A673 (cell line): ENCODE data around the gene KCNK2.

Experiments used
- EZH2 ChIP-seq: fragments of 200-600 bp; sonication (generic); IDR thresholded peaks from 2 replicates; pipeline ENCODE4 v1.6.1; 2017; ENCODE audit warnings: borderline replicate concordance, low read depth, mild to moderate bottlenecking, mixed read lengths, antibody characterized with exemption, low read length; ENCODE audit not compliant: poor library complexity, severe bottlenecking
- TF ChIP-seq, protein P1 (sequence below): fragments of 300-800, 200-600 bp; sonication (generic); conservative IDR thresholded peaks from 2 replicates; pipeline ENCODE4 v1.5.1; 2017; ENCODE audit warnings: low read depth, mild to moderate bottlenecking, antibody characterized with exemption, low read length, moderate library complexity, mixed read lengths

DNA sequence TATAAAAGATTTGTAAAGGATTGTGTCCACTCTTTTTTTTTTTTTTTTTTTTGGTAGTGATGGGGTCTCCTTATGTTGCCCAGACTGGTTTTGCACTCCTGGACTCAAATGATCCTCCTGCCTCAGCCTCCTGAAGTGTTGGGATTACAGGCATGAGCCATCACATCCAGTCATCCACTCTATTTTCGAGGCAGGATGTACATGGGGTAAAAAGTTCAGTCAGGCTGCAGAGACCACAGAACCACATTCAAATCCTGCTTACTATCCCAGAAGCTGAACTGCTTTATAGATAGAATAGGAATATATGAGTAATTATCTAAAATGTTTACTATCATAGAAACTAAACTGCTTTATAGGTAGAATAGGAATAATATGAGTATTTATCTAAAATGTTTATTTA lies 26.0 kb upstream of the KCNK2 start:
- TF ChIP-seq, protein P1, sequence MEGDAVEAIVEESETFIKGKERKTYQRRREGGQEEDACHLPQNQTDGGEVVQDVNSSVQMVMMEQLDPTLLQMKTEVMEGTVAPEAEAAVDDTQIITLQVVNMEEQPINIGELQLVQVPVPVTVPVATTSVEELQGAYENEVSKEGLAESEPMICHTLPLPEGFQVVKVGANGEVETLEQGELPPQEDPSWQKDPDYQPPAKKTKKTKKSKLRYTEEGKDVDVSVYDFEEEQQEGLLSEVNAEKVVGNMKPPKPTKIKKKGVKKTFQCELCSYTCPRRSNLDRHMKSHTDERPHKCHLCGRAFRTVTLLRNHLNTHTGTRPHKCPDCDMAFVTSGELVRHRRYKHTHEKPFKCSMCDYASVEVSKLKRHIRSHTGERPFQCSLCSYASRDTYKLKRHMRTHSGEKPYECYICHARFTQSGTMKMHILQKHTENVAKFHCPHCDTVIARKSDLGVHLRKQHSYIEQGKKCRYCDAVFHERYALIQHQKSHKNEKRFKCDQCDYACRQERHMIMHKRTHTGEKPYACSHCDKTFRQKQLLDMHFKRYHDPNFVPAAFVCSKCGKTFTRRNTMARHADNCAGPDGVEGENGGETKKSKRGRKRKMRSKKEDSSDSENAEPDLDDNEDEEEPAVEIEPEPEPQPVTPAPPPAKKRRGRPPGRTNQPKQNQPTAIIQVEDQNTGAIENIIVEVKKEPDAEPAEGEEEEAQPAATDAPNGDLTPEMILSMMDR = no peak
- TF ChIP-seq EZH2 = no peak
